Stimulated activated CD4-positive, alpha-beta T cell treated with anti-CD3 and anti-CD28 coated beads, Interleukin-12 subunit alpha, Interleukin-12 subunit beta, amount 100 ng/mL, for 4 hours (primary cell): ENCODE data around the gene FARP2.

Experiments used
- DNase-seq: peaks from one replicate; pipeline ENCODE4 v3.0.0-alpha.2; 2020

FARP2 gene

GRCh38 chr2:241460631-241461030 lies 104.5 kb downstream of the FARP2 start:
- DNase-seq, result no peak

GRCh38 chr2:241461693-241462677 lies 105.9 kb downstream of the FARP2 start:
- no peak for DNase-seq

GRCh38 chr2:241463276-241464135 lies 107.4 kb downstream of the FARP2 start:
- no peak for DNase-seq

- DNase-seq, result no peak
Measured at GRCh38 chr2:241465543-241465942, 109.5 kb downstream of the FARP2 start.

DNA sequence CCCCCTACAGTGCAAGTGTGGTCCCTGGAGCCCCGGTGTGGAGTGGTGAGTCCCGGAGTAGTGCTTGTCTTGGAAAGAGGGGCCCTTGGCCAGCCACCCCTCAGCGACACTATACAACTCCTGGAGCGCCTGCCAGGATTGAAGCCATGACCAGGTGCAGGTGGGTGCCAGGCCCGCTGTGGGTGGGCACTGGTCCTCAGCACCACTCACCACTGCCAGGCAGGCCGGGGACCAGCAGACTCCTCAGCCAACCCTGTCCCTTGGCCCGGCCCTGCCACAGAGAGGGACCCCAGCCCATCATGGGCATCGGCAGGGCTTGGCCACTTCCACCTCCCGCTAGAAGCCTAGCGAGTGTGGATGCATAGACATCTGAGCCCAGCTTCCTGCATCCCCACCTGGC lies 110.1 kb downstream of the FARP2 start:
- DNase-seq, result no peak

GRCh38 chr2:241467777-241468475 lies 111.8 kb downstream of the FARP2 start:
- DNase-seq, result no peak

DNA sequence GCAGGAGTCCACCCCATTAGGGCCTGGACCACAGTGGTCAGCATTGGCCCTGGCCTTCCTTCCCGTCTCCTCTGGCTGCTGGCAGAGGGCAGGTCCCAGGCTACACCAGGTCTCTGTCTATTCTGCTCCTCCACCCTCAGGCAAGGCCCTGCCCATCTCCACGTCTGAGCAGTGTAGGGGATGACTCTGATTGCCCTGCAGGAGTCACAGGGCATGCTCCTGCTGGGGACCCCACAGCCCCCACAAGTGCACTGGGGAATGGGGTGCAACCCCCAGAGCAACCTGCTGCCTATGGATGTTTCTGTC lies 112.3 kb downstream of the FARP2 start:
- DNase-seq, result no peak

GRCh38 chr2:241469746-241470145 lies 113.7 kb downstream of the FARP2 start:
- DNase-seq, result no peak

- no peak for DNase-seq
Measured at GRCh38 chr2:241473399-241473798, 117.3 kb downstream of the FARP2 start.

DNA sequence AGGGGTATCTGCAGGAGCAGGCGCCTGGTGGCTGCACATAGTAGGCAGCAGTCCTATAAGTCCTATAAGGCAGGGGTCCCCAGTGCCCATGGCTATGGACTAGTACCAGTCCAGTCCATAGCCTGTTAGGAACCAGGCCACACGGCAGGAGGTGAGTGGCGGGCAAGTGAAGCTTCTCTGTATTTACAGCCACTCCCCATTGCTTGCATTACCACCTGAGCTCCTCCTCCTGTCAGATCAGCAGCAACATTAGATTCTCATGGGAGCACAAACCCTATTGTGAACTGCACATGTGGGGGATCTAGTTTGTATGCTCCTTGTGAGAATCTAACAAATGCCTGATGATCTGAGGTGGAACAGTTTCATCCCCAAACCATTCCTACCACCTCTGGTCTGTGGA lies 119.2 kb downstream of the FARP2 start:
- DNase-seq, result no peak

- no peak for DNase-seq
Measured at GRCh38 chr2:241478166-241478565, 122.1 kb downstream of the FARP2 start.

- DNase-seq, result no peak
Measured at GRCh38 chr2:241479026-241479898, 123.2 kb downstream of the FARP2 start.

DNA sequence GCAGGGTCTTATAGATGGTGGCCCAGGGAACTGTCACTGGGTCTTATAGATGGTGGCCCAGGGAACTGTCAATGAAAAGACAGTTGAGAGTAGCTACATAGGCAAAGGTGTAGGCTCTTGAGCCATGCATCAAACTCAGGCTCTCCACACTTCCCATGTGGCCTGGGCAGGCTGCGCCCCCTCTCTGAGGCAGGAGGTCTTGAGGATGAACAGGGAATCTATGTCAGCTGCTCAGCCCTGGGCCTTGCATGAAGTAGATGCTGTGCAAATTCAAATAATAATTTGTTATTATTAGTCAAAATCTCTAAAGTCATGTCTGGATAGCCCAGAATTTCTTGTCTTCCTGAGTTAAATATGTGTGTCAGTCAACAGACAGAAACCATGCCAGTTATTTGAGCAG lies 125.6 kb downstream of the FARP2 start:
- DNase-seq, result no peak

GRCh38 chr2:241482126-241482955 lies 126.3 kb downstream of the FARP2 start:
- no peak for DNase-seq

- no peak for DNase-seq
Measured at GRCh38 chr2:241483305-241483704, 127.2 kb downstream of the FARP2 start.

- no peak for DNase-seq
Measured at GRCh38 chr2:241485172-241485911, 129.3 kb downstream of the FARP2 start.

GRCh38 chr2:241489088-241489487 lies 133.0 kb downstream of the FARP2 start:
- no peak for DNase-seq

DNA sequence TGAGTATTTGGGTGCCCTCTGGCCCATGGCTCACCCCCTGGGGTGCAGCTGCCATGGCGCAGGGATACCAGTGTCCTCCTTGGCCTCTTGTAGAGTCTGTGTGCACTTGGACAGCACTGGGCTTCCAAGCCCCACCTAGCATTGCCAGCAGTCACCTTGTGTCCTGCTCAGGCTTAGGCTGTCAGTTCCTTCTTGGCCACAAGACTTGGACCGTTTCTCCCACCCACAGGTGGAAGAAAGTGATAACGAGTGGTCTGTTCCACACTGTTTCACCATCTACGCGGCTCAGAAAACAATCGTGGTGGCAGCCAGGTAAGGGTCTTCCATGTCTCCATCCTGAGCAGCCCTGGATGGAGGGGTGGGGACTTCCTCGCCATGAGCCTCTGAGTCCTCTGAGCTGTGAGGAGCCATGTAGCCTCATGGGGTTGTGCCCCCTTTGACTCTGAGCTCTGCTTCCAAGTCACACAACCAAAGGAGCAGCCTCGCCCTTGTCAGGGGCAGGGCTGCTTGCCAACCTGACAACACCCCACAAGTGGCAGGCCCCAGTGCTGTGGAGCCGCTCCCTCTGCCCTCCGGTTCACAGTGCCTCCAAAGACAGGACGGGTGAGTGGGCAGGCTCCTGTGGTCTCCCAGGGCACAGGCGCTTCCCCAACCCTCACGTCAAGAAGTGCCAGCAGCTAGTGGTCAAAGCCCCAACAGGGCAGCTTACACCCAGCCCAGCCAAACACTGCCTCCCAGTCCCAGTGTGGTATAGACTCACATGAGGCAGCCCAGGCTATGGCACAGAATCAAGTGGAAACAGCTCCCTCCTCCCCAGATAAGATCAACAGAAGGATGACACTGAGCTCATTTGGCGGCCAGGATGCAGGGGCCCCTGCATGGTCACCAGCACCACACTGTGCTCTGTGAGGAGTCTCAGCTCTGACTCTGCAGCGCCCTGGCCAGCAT lies 133.9 kb downstream of the FARP2 start:
- DNase-seq, result no peak

DNA sequence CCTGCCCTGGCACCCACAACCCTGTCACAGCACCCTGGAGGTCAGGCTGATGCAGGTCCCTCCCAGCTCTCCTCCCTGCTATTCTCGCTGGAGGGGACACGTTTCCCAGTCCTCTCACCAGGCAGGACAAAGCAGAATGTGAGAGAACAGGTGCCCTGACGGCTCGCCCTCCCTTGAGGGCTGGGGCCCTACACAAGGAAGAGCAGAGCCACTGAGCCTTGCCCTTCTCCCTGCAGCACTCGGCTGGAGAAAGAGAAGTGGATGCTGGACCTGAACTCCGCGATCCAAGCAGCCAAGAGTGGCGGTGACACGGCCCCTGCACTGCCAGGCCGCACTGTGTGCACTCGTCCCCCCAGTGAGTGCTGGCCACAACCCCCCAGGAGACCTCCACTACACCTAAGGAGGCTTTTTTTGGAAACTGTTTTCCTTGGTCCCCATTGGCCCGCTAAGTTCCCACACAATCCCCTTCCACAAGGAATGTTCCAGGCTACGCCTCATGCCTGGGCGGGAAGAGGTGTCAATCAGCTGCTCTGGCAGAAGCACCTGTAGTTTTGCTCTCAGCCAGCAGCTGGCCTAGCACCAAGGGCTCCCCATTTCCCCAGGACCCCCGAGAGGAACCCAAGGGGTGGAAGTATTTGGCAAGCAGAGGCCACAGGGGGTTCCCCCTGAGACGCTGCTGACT lies 134.9 kb downstream of the FARP2 start:
- no peak for DNase-seq
